HG03571 (cell line): Measurements from ENCODE around the gene WNT5B.

Experiments
- ATAC-seq: cut with Tn5 transposase; IDR thresholded peaks from one replicate; pipeline ENCODE4 v1.9.1; 2021; ENCODE audit not compliant: unreplicated experiment

WNT5B gene

GRCh38 chr12:1629338-1630132 lies 504 bp downstream of the WNT5B start:
- ATAC-seq = no peak

- ATAC-seq = no peak
Observed at GRCh38 chr12:1630133-1630826, 1.2 kb downstream of the WNT5B start.

GRCh38 chr12:1630827-1631591 lies 2.0 kb downstream of the WNT5B start:
- ATAC-seq = no peak

- no peak for ATAC-seq
Observed at GRCh38 chr12:1632702-1633101, 3.7 kb downstream of the WNT5B start.

- ATAC-seq = no peak
Observed at GRCh38 chr12:1633459-1633858, 4.4 kb downstream of the WNT5B start.

GRCh38 chr12:1634149-1634548 lies 5.1 kb downstream of the WNT5B start:
- ATAC-seq = no peak

- ATAC-seq = no peak
Observed at GRCh38 chr12:1634590-1635191, 5.7 kb downstream of the WNT5B start.

- no peak for ATAC-seq
Observed at GRCh38 chr12:1635301-1636095, 6.5 kb downstream of the WNT5B start.

GRCh38 chr12:1638203-1638602 lies 9.2 kb downstream of the WNT5B start:
- ATAC-seq = no peak

- no peak for ATAC-seq
Observed at GRCh38 chr12:1639538-1639937, 10.5 kb downstream of the WNT5B start.

GRCh38 chr12:1640328-1641234 lies 11.6 kb downstream of the WNT5B start:
- no peak for ATAC-seq

- no peak for ATAC-seq
Observed at GRCh38 chr12:1642513-1642912, 13.5 kb downstream of the WNT5B start.

- ATAC-seq = no peak
Observed at GRCh38 chr12:1643043-1643442, 14.0 kb downstream of the WNT5B start.

- ATAC-seq = no peak
Observed at GRCh38 chr12:1643905-1644533, 15.0 kb downstream of the WNT5B start.

- no peak for ATAC-seq
Observed at GRCh38 chr12:1644534-1645438, 15.8 kb downstream of the WNT5B start.

GRCh38 chr12:1645819-1646218 lies 16.8 kb downstream of the WNT5B start:
- no peak for ATAC-seq

GRCh38 chr12:1646569-1647284 lies 17.7 kb downstream of the WNT5B start:
- ATAC-seq = no peak
